Measurements from ENCODE around the gene IP6K1.

IP6K1 gene

GRCh38 chr3:49729966-49730609 lies 56.3 kb downstream of the IP6K1 start:
- Mint-ChIP-seq H3K4me3 (no peak overlapping the region), H3K4me1 (ENCODE audit: low read depth) (no peaks in the 10 kb centered on the region), H3K36me3 (ENCODE audit: low read depth) (peaks cover 21% of the 10 kb centered on the region), H3K27ac (no peak overlapping the region), H3K9me3 (no peaks in the 10 kb centered on the region), H3K27me3 (ENCODE audit: low read depth) (no peaks in the 10 kb centered on the region)

GRCh38 chr3:49727924-49728361 lies 58.4 kb downstream of the IP6K1 start:
- H3K36me3 Mint-ChIP-seq (ENCODE audit: low read depth), result peaks cover 21% of the 10 kb centered on the region
- no peaks in the 10 kb centered on the region for H3K9me3 Mint-ChIP-seq
- H3K4me1 Mint-ChIP-seq (ENCODE audit: low read depth), result peaks cover 8% of the 10 kb centered on the region
- H3K27me3 Mint-ChIP-seq (ENCODE audit: low read depth), result no peaks in the 10 kb centered on the region
- no peak overlapping the region for H3K27ac Mint-ChIP-seq
- no peak overlapping the region for H3K4me3 Mint-ChIP-seq

GRCh38 chr3:49727154-49727923 lies 59.0 kb downstream of the IP6K1 start:
- H3K9me3 Mint-ChIP-seq, result no peaks in the 10 kb centered on the region
- H3K4me1 Mint-ChIP-seq (ENCODE audit: low read depth), result peaks cover 12% of the 10 kb centered on the region
- peaks cover 21% of the 10 kb centered on the region for H3K36me3 Mint-ChIP-seq (ENCODE audit: low read depth)
- no peak overlapping the region for H3K27ac Mint-ChIP-seq
- H3K27me3 Mint-ChIP-seq (ENCODE audit: low read depth), result no peaks in the 10 kb centered on the region
- no peak overlapping the region for H3K4me3 Mint-ChIP-seq

GRCh38 chr3:49725906-49726681 lies 60.2 kb downstream of the IP6K1 start:
- Mint-ChIP-seq H3K4me1 (ENCODE audit: low read depth) (peaks cover 15% of the 10 kb centered on the region), H3K9me3 (no peaks in the 10 kb centered on the region), H3K4me3 (no peak overlapping the region), H3K27me3 (ENCODE audit: low read depth) (no peaks in the 10 kb centered on the region), H3K27ac (peak overlapping the region; percentile 57), H3K36me3 (ENCODE audit: low read depth) (peaks cover 22% of the 10 kb centered on the region)

- Mint-ChIP-seq H3K36me3 (ENCODE audit: low read depth) (peaks cover 25% of the 10 kb centered on the region), H3K4me3 (peak overlapping the region; percentile 94), H3K9me3 (no peaks in the 10 kb centered on the region), H3K27me3 (ENCODE audit: low read depth) (no peaks in the 10 kb centered on the region), H3K27ac (peak overlapping the region; percentile 96), H3K4me1 (ENCODE audit: low read depth) (peaks cover 22% of the 10 kb centered on the region)
Measured at GRCh38 chr3:49724586-49724985, 61.8 kb downstream of the IP6K1 start.

- H3K9me3 Mint-ChIP-seq, result no peaks in the 10 kb centered on the region
- peak within 1 kb of the TSS; percentile 96 for H3K27ac Mint-ChIP-seq
- H3K36me3 Mint-ChIP-seq (ENCODE audit: low read depth), result peaks cover 25% of the 10 kb centered on the region
- peaks cover 29% of the 10 kb centered on the region for H3K4me1 Mint-ChIP-seq (ENCODE audit: low read depth)
- H3K27me3 Mint-ChIP-seq (ENCODE audit: low read depth), result no peaks in the 10 kb centered on the region
- peak within 1 kb of the TSS; percentile 94 for H3K4me3 Mint-ChIP-seq
Measured at GRCh38 chr3:49723628-49724551, 62.5 kb downstream of the IP6K1 start, which contains the start of gene GMPPB. Gene GMPPB, minus strand, starts transcription at chr3:49723951. Its CDS starts 225 bp downstream, at chr3:49723726.

GRCh38 chr3:49723296-49723627 lies 63.1 kb downstream of the IP6K1 start:
- Mint-ChIP-seq H3K36me3 (ENCODE audit: low read depth) (peaks cover 24% of the 10 kb centered on the region), H3K27ac (peak overlapping the region; percentile 96), H3K9me3 (no peaks in the 10 kb centered on the region), H3K4me3 (peak overlapping the region; percentile 94), H3K4me1 (ENCODE audit: low read depth) (peaks cover 34% of the 10 kb centered on the region), H3K27me3 (ENCODE audit: low read depth) (no peaks in the 10 kb centered on the region)

- Mint-ChIP-seq H3K9me3 (no peaks in the 10 kb centered on the region), H3K27ac (peak overlapping the region; percentile 96), H3K36me3 (ENCODE audit: low read depth) (peaks cover 21% of the 10 kb centered on the region), H3K4me1 (ENCODE audit: low read depth) (peaks cover 34% of the 10 kb centered on the region), H3K4me3 (peak overlapping the region; percentile 94), H3K27me3 (ENCODE audit: low read depth) (no peaks in the 10 kb centered on the region)
Measured at GRCh38 chr3:49722896-49723295, 63.4 kb downstream of the IP6K1 start.

- Mint-ChIP-seq H3K9me3 (no peaks in the 10 kb centered on the region), H3K27me3 (ENCODE audit: low read depth) (no peaks in the 10 kb centered on the region), H3K27ac (peak overlapping the region; percentile 96), H3K4me3 (peak overlapping the region; percentile 94), H3K36me3 (ENCODE audit: low read depth) (peaks cover 17% of the 10 kb centered on the region), H3K4me1 (ENCODE audit: low read depth) (peaks cover 34% of the 10 kb centered on the region)
Measured at GRCh38 chr3:49721896-49722781, 64.2 kb downstream of the IP6K1 start.

GRCh38 chr3:49721596-49721895 lies 64.8 kb downstream of the IP6K1 start:
- peaks cover 17% of the 10 kb centered on the region for H3K36me3 Mint-ChIP-seq (ENCODE audit: low read depth)
- no peak overlapping the region for H3K27ac Mint-ChIP-seq
- H3K4me1 Mint-ChIP-seq (ENCODE audit: low read depth), result peaks cover 34% of the 10 kb centered on the region

GRCh38 chr3:49720855-49721595 lies 65.3 kb downstream of the IP6K1 start:
- Mint-ChIP-seq H3K27me3 (ENCODE audit: low read depth) (no peaks in the 10 kb centered on the region), H3K27ac (peak overlapping the region; percentile 24), H3K9me3 (no peaks in the 10 kb centered on the region), H3K4me3 (peak overlapping the region; percentile 26), H3K36me3 (ENCODE audit: low read depth) (peaks cover 17% of the 10 kb centered on the region), H3K4me1 (ENCODE audit: low read depth) (peaks cover 34% of the 10 kb centered on the region)

More at GRCh38 chr3:49721596-49721895, 64.8 kb downstream of the IP6K1 start:
- Mint-ChIP-seq H3K4me3 (no peak overlapping the region), H3K9me3 (no peaks in the 10 kb centered on the region), H3K27me3 (ENCODE audit: low read depth) (no peaks in the 10 kb centered on the region)

GRCh38 chr3:49719214-49719884 lies 67.0 kb downstream of the IP6K1 start, which contains the start of gene AMIGO3:
Gene AMIGO3, minus strand, starts transcription at chr3:49719684. Its CDS starts 219 bp downstream, at chr3:49719465.
- peak within 1 kb of the TSS; percentile 83 for H3K4me3 Mint-ChIP-seq
- peaks cover 30% of the 10 kb centered on the region for H3K4me1 Mint-ChIP-seq (ENCODE audit: low read depth)
- peaks cover 12% of the 10 kb centered on the region for H3K36me3 Mint-ChIP-seq (ENCODE audit: low read depth)
- H3K27me3 Mint-ChIP-seq (ENCODE audit: low read depth), result no peaks in the 10 kb centered on the region
- H3K9me3 Mint-ChIP-seq, result no peaks in the 10 kb centered on the region
- H3K27ac Mint-ChIP-seq, result peak within 1 kb of the TSS; percentile 76
